OCI-LY3 (cell line): ENCODE data around the gene ROBO1.

Experiments
- H2AFZ ChIP-seq: fragments of 200-600, 300-600 bp; shearing (Covaris generic); 2 replicates; pipeline ENCODE4 v1.6.0; 2014; ENCODE audit warnings: antibody characterized with exemption, low read depth, low read length
- H3K27ac ChIP-seq: fragments of 200-600, 300-600 bp; sonication (generic); 2 replicates; pipeline ENCODE4 v1.5.1; 2014; ENCODE audit warnings: mild to moderate bottlenecking, low read length, moderate library complexity, mixed read lengths
- H3K27me3 ChIP-seq: fragments of 200-600, 300-600 bp; sonication (generic); 2 replicates; pipeline ENCODE4 v1.6.1; 2014; ENCODE audit warnings: low read depth, low read length, mixed read lengths
- H3K36me3 ChIP-seq: fragments of 200-600, 300-600 bp; sonication (generic); replicated peaks from 2 replicates; pipeline ENCODE3; 2014; ENCODE audit warnings: low read depth, low read length, mixed read lengths
- H3K4me1 ChIP-seq: fragments of 300-600, 200-600 bp; sonication (generic); 2 replicates; pipeline ENCODE4 v1.6.1; 2014; ENCODE audit warnings: low read length, mixed read lengths
- H3K4me2 ChIP-seq: fragments of 200-600, 300-600 bp; sonication (generic); 2 replicates; pipeline ENCODE4 v1.6.1; 2014; ENCODE audit warnings: low read length, mixed read lengths
- H3K4me3 ChIP-seq: fragments of 300-600, 200-600 bp; sonication (generic); 2 replicates; pipeline ENCODE4 v1.5.1; 2014; ENCODE audit warnings: antibody characterized with exemption, mild to moderate bottlenecking, low read length, moderate library complexity
- H3K79me2 ChIP-seq: fragments of 300-600, 200-600 bp; shearing (Covaris generic); 2 replicates; pipeline ENCODE4 v1.6.1; 2014; ENCODE audit warnings: mild to moderate bottlenecking, low read length, mixed read lengths
- H3K9ac ChIP-seq: fragments of 300-600, 200-600 bp; shearing (Covaris generic); 2 replicates; pipeline ENCODE4 v1.6.0; 2014; ENCODE audit warnings: mild to moderate bottlenecking, low read length, moderate library complexity
- H3K9me3 ChIP-seq: fragments of 200-600, 300-600 bp; shearing (Covaris generic); 2 replicates; pipeline ENCODE4 v1.6.1; 2014; ENCODE audit warnings: low read length, mixed read lengths; ENCODE audit not compliant: insufficient read depth
- H4K20me1 ChIP-seq: fragments of 200-600, 300-600 bp; sonication (generic); 2 replicates; pipeline ENCODE4 v1.6.1; 2016; ENCODE audit warnings: low read length, mixed read lengths; ENCODE audit not compliant: insufficient read depth
- CTCF ChIP-seq: fragments of 200-600, 300-600 bp; sonication (generic); IDR thresholded peaks from 2 replicates; pipeline ENCODE4 v1.5.1; 2014; ENCODE audit warnings: antibody characterized with exemption, low read length, low read depth
- EZH2phosphoT487 ChIP-seq: fragments of 200-600 bp; shearing (Covaris generic); IDR thresholded peaks from 2 replicates; pipeline ENCODE4 v1.6.1; 2018; ENCODE audit warnings: antibody characterized with exemption, mixed run types, low read depth

ROBO1 gene

GRCh38 chr3:79664455-79664854 is 103.3 kb downstream of the ROBO1 start:
- Histone ChIP-seq H4K20me1 (no peaks in the 10 kb centered on the region), H3K36me3 (no peaks in the 10 kb centered on the region), H3K4me2 (no peak overlapping the region), H2AFZ (no peak overlapping the region), H3K27me3 (no peaks in the 10 kb centered on the region), H3K4me3 (no peak overlapping the region), H3K4me1 (no peaks in the 10 kb centered on the region), H3K9ac (no peak overlapping the region), H3K9me3 (no peaks in the 10 kb centered on the region), H3K27ac (no peak overlapping the region), H3K79me2 (no peaks in the 10 kb centered on the region)
- TF ChIP-seq CTCF (no peak), EZH2phosphoT487 (no peak)

DNA sequence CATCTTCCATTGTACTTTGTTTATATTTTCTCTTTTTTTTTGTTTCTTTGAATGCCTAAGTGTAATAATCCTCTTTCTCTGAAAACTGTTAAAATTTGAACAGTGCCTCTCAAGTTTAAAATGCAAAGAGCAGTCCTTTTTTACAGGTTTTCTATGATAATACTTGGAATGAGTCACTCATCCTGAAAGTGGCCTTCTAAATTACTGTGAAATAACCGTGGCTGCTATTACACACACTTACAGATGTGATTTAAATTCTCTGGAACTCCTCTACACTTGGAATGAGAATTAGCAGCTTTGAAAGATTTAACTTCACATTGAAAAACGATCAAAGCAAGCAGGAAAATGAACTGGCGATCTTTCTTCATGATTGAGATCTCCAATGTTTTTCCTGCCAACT is 105.9 kb downstream of the ROBO1 start:
- Histone ChIP-seq H3K79me2 (no peaks in the 10 kb centered on the region), H4K20me1 (no peaks in the 10 kb centered on the region)
- TF ChIP-seq EZH2phosphoT487: no peak
- no peak for TF ChIP-seq CTCF

GRCh38 chr3:79657076-79657475 is 110.7 kb downstream of the ROBO1 start:
- TF ChIP-seq EZH2phosphoT487 (no peak), CTCF (no peak)
- Histone ChIP-seq H3K27me3 (no peaks in the 10 kb centered on the region), H3K9ac (no peak overlapping the region), H3K4me2 (no peak overlapping the region), H2AFZ (no peak overlapping the region), H3K4me3 (no peak overlapping the region), H4K20me1 (no peaks in the 10 kb centered on the region), H3K36me3 (no peaks in the 10 kb centered on the region), H3K9me3 (no peaks in the 10 kb centered on the region), H3K79me2 (no peaks in the 10 kb centered on the region), H3K4me1 (no peaks in the 10 kb centered on the region), H3K27ac (no peak overlapping the region)

More for the DNA sequence above, 105.9 kb downstream of the ROBO1 start:
- no peak overlapping the region for H3K27ac ChIP-seq
- no peaks in the 10 kb centered on the region for H3K27me3 ChIP-seq
- H3K36me3 ChIP-seq: no peaks in the 10 kb centered on the region
- H3K4me2 ChIP-seq: no peak overlapping the region
- H3K9me3 ChIP-seq: no peaks in the 10 kb centered on the region
- no peak overlapping the region for H3K4me3 ChIP-seq
- H2AFZ ChIP-seq: no peak overlapping the region
- no peaks in the 10 kb centered on the region for H3K4me1 ChIP-seq
- no peak overlapping the region for H3K9ac ChIP-seq

DNA sequence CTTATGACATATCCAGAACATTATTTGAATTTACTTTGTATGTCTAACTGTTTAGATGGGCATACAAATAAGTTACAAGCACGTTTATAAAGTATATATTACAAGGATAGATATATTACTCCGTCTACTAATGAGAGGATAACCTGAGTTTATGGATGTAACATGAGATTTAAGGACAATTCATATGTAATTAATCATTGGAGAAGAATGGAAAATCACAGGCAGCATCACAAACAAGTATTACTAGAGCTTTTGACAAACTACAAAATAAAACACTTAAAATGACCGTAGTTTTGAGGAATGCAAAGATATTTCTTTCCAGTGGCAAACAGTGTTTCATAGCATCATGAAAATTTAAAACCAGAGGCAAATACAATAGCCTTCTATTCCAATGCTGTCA is 113.8 kb downstream of the ROBO1 start:
- Histone ChIP-seq H3K79me2 (no peaks in the 10 kb centered on the region), H4K20me1 (no peaks in the 10 kb centered on the region), H3K4me2 (no peak overlapping the region), H3K9me3 (no peaks in the 10 kb centered on the region), H3K27ac (no peak overlapping the region), H3K4me3 (no peak overlapping the region), H2AFZ (no peak overlapping the region), H3K4me1 (no peaks in the 10 kb centered on the region), H3K27me3 (no peaks in the 10 kb centered on the region), H3K9ac (no peak overlapping the region), H3K36me3 (no peaks in the 10 kb centered on the region)
- TF ChIP-seq EZH2phosphoT487 (no peak), CTCF (no peak)
